Osteoblast (primary cell): ENCODE results near the gene CAMK2G. TPM values are rescaled to one million over a fixed set of nuclear protein-coding genes. Genes with fewer than 3 reads are reported as not detected.
A peak's percentile ranks its signal among the peaks of the same experiment; 100 is the strongest.

Experiments used
- DNase-seq: peaks from one replicate; pipeline ENCODE4 v3.0.0; 2011; ENCODE audit warnings: low spot score, mixed read lengths; ENCODE audit not compliant: insufficient read length; ENCODE audit errors: missing footprints
- H2AFZ ChIP-seq: 2 replicates; pipeline ENCODE4 v1.6.0; 2011; ENCODE audit warnings: mild to moderate bottlenecking, low read length
- H3K27ac ChIP-seq: 2 replicates; pipeline ENCODE4 v1.5.1; 2011; ENCODE audit warnings: mild to moderate bottlenecking, low read depth, low read length, moderate library complexity
- H3K27me3 ChIP-seq: 2 replicates; pipeline ENCODE4 v1.6.0; 2012; ENCODE audit warnings: mild to moderate bottlenecking, control low read depth, inconsistent platforms, low read length, moderate library complexity; ENCODE audit not compliant: insufficient read depth
- H3K36me3 ChIP-seq: 2 replicates; pipeline ENCODE4 v1.5.1; 2011; ENCODE audit warnings: mild to moderate bottlenecking, low read length, control low read depth, moderate library complexity; ENCODE audit not compliant: insufficient read depth
- H3K4me1 ChIP-seq: 2 replicates; pipeline ENCODE4 v1.5.1; 2011; ENCODE audit warnings: mild to moderate bottlenecking, low read length, control low read depth, moderate library complexity; ENCODE audit not compliant: insufficient read depth
- H3K4me2 ChIP-seq: 2 replicates; pipeline ENCODE4 v1.6.0; 2011; ENCODE audit warnings: mild to moderate bottlenecking, low read length; ENCODE audit not compliant: insufficient read depth
- H3K4me3 ChIP-seq: fragments of 200-600 bp; sonication (generic); 3 replicates; pipeline ENCODE4 v1.5.1; 2012; ENCODE audit warnings: mild to moderate bottlenecking, low read length, inconsistent platforms; ENCODE audit not compliant: insufficient read depth
- H3K79me2 ChIP-seq: 2 replicates; pipeline ENCODE4 v1.6.0; 2012; ENCODE audit warnings: mild to moderate bottlenecking, low read length, control low read depth, inconsistent platforms; ENCODE audit not compliant: insufficient read depth
- H3K9me3 ChIP-seq: 2 replicates; pipeline ENCODE4 v1.5.1; 2011; ENCODE audit warnings: low read depth, low read length, control low read depth
- H4K20me1 ChIP-seq: 2 replicates; pipeline ENCODE4 v1.6.0; 2012; ENCODE audit warnings: mild to moderate bottlenecking, low read length, control low read depth; ENCODE audit not compliant: insufficient read depth
- CTCF ChIP-seq: IDR thresholded peaks from 2 replicates; pipeline ENCODE4 v1.5.1; 2011; ENCODE audit warnings: mild to moderate bottlenecking, low read depth, low read length, moderate library complexity; ENCODE audit errors: extremely low read depth
- total RNA-seq: library from RNA; depleted of rRNA; stranded (reverse); fragments of >200 nt; gene quantifications from 2 replicates; pipeline ENCODE4 v1.2.3, GENCODE V29; 2012

The CAMK2G gene
- total RNA-seq, 1 donor, result 22.4 TPM

- DNase-seq, result peak; percentile 76
- no peaks in the 10 kb centered on the region for H3K9me3 ChIP-seq
Observed at GRCh38 chr10:73863039-73863817, 11.1 kb downstream of the CAMK2G start.

GRCh38 chr10:73862011-73862410 lies 12.3 kb downstream of the CAMK2G start:
- peaks cover 14% of the 10 kb centered on the region for H4K20me1 ChIP-seq
- peaks cover 16% of the 10 kb centered on the region for H3K36me3 ChIP-seq
- H3K9me3 ChIP-seq, result no peaks in the 10 kb centered on the region
- no peak for TF ChIP-seq CTCF
- H3K4me2 ChIP-seq, result no peak overlapping the region
- no peak overlapping the region for H3K27ac ChIP-seq
- no peak overlapping the region for H3K4me3 ChIP-seq
- H3K4me1 ChIP-seq, result peaks cover 27% of the 10 kb centered on the region
- DNase-seq, result peak; percentile 22
- no peak overlapping the region for H2AFZ ChIP-seq
- no peaks in the 10 kb centered on the region for H3K27me3 ChIP-seq
- H3K79me2 ChIP-seq, result peaks cover 9% of the 10 kb centered on the region

More at GRCh38 chr10:73863039-73863817, 11.1 kb downstream of the CAMK2G start:
- no peak for TF ChIP-seq CTCF
- H4K20me1 ChIP-seq, result peaks cover 19% of the 10 kb centered on the region
- H2AFZ ChIP-seq, result no peak overlapping the region
- peaks cover 10% of the 10 kb centered on the region for H3K79me2 ChIP-seq
- H3K36me3 ChIP-seq, result peaks cover 23% of the 10 kb centered on the region
- peaks cover 15% of the 10 kb centered on the region for H3K4me1 ChIP-seq
- no peak overlapping the region for H3K4me2 ChIP-seq
- H3K27me3 ChIP-seq, result no peaks in the 10 kb centered on the region
- H3K4me3 ChIP-seq, result no peak overlapping the region
- no peak overlapping the region for H3K27ac ChIP-seq

GRCh38 chr10:73859784-73860491 lies 14.4 kb downstream of the CAMK2G start:
- peaks cover 14% of the 10 kb centered on the region for H3K79me2 ChIP-seq
- TF ChIP-seq CTCF, result no peak
- H3K9me3 ChIP-seq, result no peaks in the 10 kb centered on the region
- H4K20me1 ChIP-seq, result peaks cover 16% of the 10 kb centered on the region
- peaks cover 23% of the 10 kb centered on the region for H3K36me3 ChIP-seq
- peak; percentile 84 for DNase-seq
- H3K27ac ChIP-seq, result peak overlapping the region; percentile 16
- peaks cover 30% of the 10 kb centered on the region for H3K4me1 ChIP-seq
- H3K4me2 ChIP-seq, result no peak overlapping the region
- no peak overlapping the region for H3K4me3 ChIP-seq
- H2AFZ ChIP-seq, result no peak overlapping the region
- no peaks in the 10 kb centered on the region for H3K27me3 ChIP-seq

- H3K4me1 ChIP-seq, result peaks cover 30% of the 10 kb centered on the region
- TF ChIP-seq CTCF, result no peak
Observed at GRCh38 chr10:73859428-73859783, 14.9 kb downstream of the CAMK2G start.

More at GRCh38 chr10:73859428-73859783, 14.9 kb downstream of the CAMK2G start:
- peaks cover 16% of the 10 kb centered on the region for H4K20me1 ChIP-seq
- peaks cover 14% of the 10 kb centered on the region for H3K79me2 ChIP-seq
- H3K9me3 ChIP-seq, result no peaks in the 10 kb centered on the region
- peak overlapping the region; percentile 16 for H3K27ac ChIP-seq
- H3K27me3 ChIP-seq, result no peaks in the 10 kb centered on the region
- H2AFZ ChIP-seq, result no peak overlapping the region
- peak; percentile 76 for DNase-seq
- H3K4me3 ChIP-seq, result no peak overlapping the region
- peaks cover 23% of the 10 kb centered on the region for H3K36me3 ChIP-seq
- H3K4me2 ChIP-seq, result no peak overlapping the region
